Activated B cell treated with CpG ODN at 0.5 μM for 24 hours (primary cell): Measurements from ENCODE around the gene DCN. TPM values are rescaled to one million over a fixed set of nuclear protein-coding genes. Genes with fewer than 3 reads are reported as not detected.

Experiments
- ATAC-seq: fragments of 200-7000 bp; cut with Tn5 transposase; one replicate; pipeline ENCODE4 v1.10.0; 2021; ENCODE audit warnings: low read depth, mild to moderate bottlenecking, moderate library complexity
- CTCF ChIA-PET: fragments of 350-600 bp; sonication (Branson Sonifier 250); formaldehyde crosslinking; loops from one replicate; lab custom pipeline; 2021; ENCODE audit warnings: antibody characterized with exemption; lab: Charles Lee
- POLR2A ChIA-PET: fragments of 350-600 bp; sonication (Branson Sonifier 250); formaldehyde crosslinking; loops from one replicate; lab custom pipeline; 2021; ENCODE audit warnings: antibody characterized with exemption; lab: Charles Lee
- DNase-seq: peaks from one replicate; pipeline ENCODE4 v3.0.0; 2022
- H3K27ac Mint-ChIP-seq: one replicate; pipeline ENCODE4 v1.8.0; 2020; ENCODE audit warnings: mixed read lengths
- H3K27me3 Mint-ChIP-seq: one replicate; pipeline ENCODE4 v1.8.0; 2021; ENCODE audit warnings: mixed read lengths
- H3K36me3 Mint-ChIP-seq: one replicate; pipeline ENCODE4 v1.8.0; 2021; ENCODE audit warnings: low read depth, mixed read lengths
- H3K4me1 Mint-ChIP-seq: one replicate; pipeline ENCODE4 v1.8.0; 2021; ENCODE audit warnings: mixed read lengths
- H3K4me3 Mint-ChIP-seq: one replicate; pipeline ENCODE4 v1.8.0; 2020; ENCODE audit warnings: mild to moderate bottlenecking, mixed read lengths
- H3K9me3 Mint-ChIP-seq: one replicate; pipeline ENCODE4 v1.8.0; 2020; ENCODE audit warnings: mixed read lengths
- CTCF ChIP-seq: fragments of 200-600 bp; IDR thresholded peaks from one replicate; pipeline ENCODE4 v1.8.0; 2022; ENCODE audit warnings: antibody characterized with exemption, mild to moderate bottlenecking
- intact Hi-C: fragments of 100-400 bp; cut with micrococcal nuclease; formaldehyde crosslinking; loops from one replicate; pipeline ENCODE4 v1.15.1; 2024
- total RNA-seq: library from RNA; stranded (reverse); gene quantifications from 2 replicates; pipeline ENCODE4 v1.2.3, GENCODE V29; 2022

The DCN gene
- total RNA-seq, 1 donor from 2014 or later, result not detected

- POLR2A ChIA-PET, result no interaction called here
- Mint-ChIP-seq H3K9me3 (no peaks in the 10 kb centered on the region), H3K27me3 (no peaks in the 10 kb centered on the region), H3K4me1 (no peaks in the 10 kb centered on the region), H3K4me3 (no peak overlapping the region), H3K27ac (no peak overlapping the region), H3K36me3 (no peaks in the 10 kb centered on the region)
- TF ChIP-seq CTCF, result no peak
- ATAC-seq (no peak), DNase-seq (no peak)
- CTCF ChIA-PET, result interaction anchor here (1.0 to 1.2 kb wide), 2 partner anchors 8 to 131 kb away, joined by 3 read pairs; no protein-coding TSS in a partner anchor
- intact Hi-C loops, result no loop called here
Observed at GRCh38 chr12:91109148-91109564, 73.5 kb downstream of the DCN start.

GRCh38 chr12:91108196-91108755, 74.3 kb downstream of the DCN start:
- Mint-ChIP-seq H3K9me3 (no peaks in the 10 kb centered on the region), H3K27me3 (no peaks in the 10 kb centered on the region), H3K27ac (no peak overlapping the region), H3K36me3 (no peaks in the 10 kb centered on the region), H3K4me1 (no peaks in the 10 kb centered on the region), H3K4me3 (no peak overlapping the region)
- no peak for DNase-seq
- ChIA-PET POLR2A (no interaction called here), CTCF (interaction anchor here (0.9 to 1.2 kb wide), 3 partner anchors 9 to 131 kb away, joined by 3 to 4 read pairs (median 3); no protein-coding TSS in a partner anchor)
- intact Hi-C loops, result no loop called here
- TF ChIP-seq CTCF, result no peak
- no peak for ATAC-seq

- no peak overlapping the region for H3K4me3 Mint-ChIP-seq
- H3K9me3 Mint-ChIP-seq, result no peaks in the 10 kb centered on the region
- intact Hi-C loops, result no loop called here
- CTCF ChIA-PET, result no interaction called here
- no peaks in the 10 kb centered on the region for H3K36me3 Mint-ChIP-seq
- no peaks in the 10 kb centered on the region for H3K4me1 Mint-ChIP-seq
- no peak for TF ChIP-seq CTCF
- no peak overlapping the region for H3K27ac Mint-ChIP-seq
- POLR2A ChIA-PET, result no interaction called here
- H3K27me3 Mint-ChIP-seq, result no peaks in the 10 kb centered on the region
- DNase-seq (no peak), ATAC-seq (no peak)
Observed at GRCh38 chr12:91106283-91106682, 76.3 kb downstream of the DCN start.

GRCh38 chr12:91105807-91106206, 76.8 kb downstream of the DCN start:
- no peak overlapping the region for H3K4me3 Mint-ChIP-seq
- no peaks in the 10 kb centered on the region for H3K36me3 Mint-ChIP-seq
- intact Hi-C loops, result no loop called here
- ATAC-seq (no peak), DNase-seq (no peak)
- TF ChIP-seq CTCF, result no peak
- POLR2A ChIA-PET, result no interaction called here
- H3K9me3 Mint-ChIP-seq, result no peaks in the 10 kb centered on the region
- H3K27me3 Mint-ChIP-seq, result no peaks in the 10 kb centered on the region
- CTCF ChIA-PET, result no interaction called here
- H3K27ac Mint-ChIP-seq, result no peak overlapping the region
- no peaks in the 10 kb centered on the region for H3K4me1 Mint-ChIP-seq

GRCh38 chr12:91104812-91105466, 77.7 kb downstream of the DCN start:
- POLR2A ChIA-PET, result no interaction called here

More at GRCh38 chr12:91104812-91105466, 77.7 kb downstream of the DCN start:
- ATAC-seq (no peak), DNase-seq (no peak)
- no peak for TF ChIP-seq CTCF
- Mint-ChIP-seq H3K4me1 (no peaks in the 10 kb centered on the region), H3K36me3 (no peaks in the 10 kb centered on the region), H3K27me3 (no peaks in the 10 kb centered on the region), H3K4me3 (no peak overlapping the region), H3K27ac (no peak overlapping the region), H3K9me3 (no peaks in the 10 kb centered on the region)
- CTCF ChIA-PET, result no interaction called here
- intact Hi-C loops, result no loop called here
